Kidney glomerular epithelial cell (primary cell): ENCODE results near the gene SLC17A1.

Experiments
- DNase-seq: peaks from one replicate; lab custom pipeline; 2025; lab: John Stamatoyannopoulos, UW

SLC17A1 gene

GRCh38 chr6:25832670-25833069, 818 bp upstream of the SLC17A1 start:
- no peak for DNase-seq

GRCh38 chr6:25832307-25832662, 433 bp upstream of the SLC17A1 start:
- no peak for DNase-seq

GRCh38 chr6:25830458-25830857, 1.4 kb downstream of the SLC17A1 start:
- no peak for DNase-seq

- no peak for DNase-seq
Observed at GRCh38 chr6:25829375-25829774, 2.5 kb downstream of the SLC17A1 start.

- no peak for DNase-seq
Observed at GRCh38 chr6:25821341-25821740, 10.5 kb downstream of the SLC17A1 start.

- DNase-seq, result no peak
Observed at GRCh38 chr6:25816252-25816651, 15.6 kb downstream of the SLC17A1 start.

GRCh38 chr6:25815194-25815593, 16.7 kb downstream of the SLC17A1 start:
- no peak for DNase-seq

GRCh38 chr6:25804804-25805203, 27.0 kb downstream of the SLC17A1 start:
- DNase-seq, result no peak

- DNase-seq, result no peak
Observed at GRCh38 chr6:25801436-25801835, 30.4 kb downstream of the SLC17A1 start.

- DNase-seq, result no peak
Observed at GRCh38 chr6:25794784-25795183, 37.1 kb downstream of the SLC17A1 start.

GRCh38 chr6:25793970-25794369, 37.9 kb downstream of the SLC17A1 start:
- DNase-seq, result no peak

GRCh38 chr6:25792016-25792415, 39.8 kb downstream of the SLC17A1 start:
- DNase-seq, result no peak

GRCh38 chr6:25789475-25789874, 42.4 kb downstream of the SLC17A1 start:
- DNase-seq, result no peak

- peak; percentile 33 for DNase-seq
Observed at GRCh38 chr6:25788305-25788922, 43.4 kb downstream of the SLC17A1 start.

GRCh38 chr6:25787428-25787827, 44.4 kb downstream of the SLC17A1 start:
- DNase-seq, result no peak

GRCh38 chr6:25781134-25781533, 50.7 kb downstream of the SLC17A1 start:
- no peak for DNase-seq

- DNase-seq, result no peak
Observed at GRCh38 chr6:25777856-25778649, 53.8 kb downstream of the SLC17A1 start.

GRCh38 chr6:25777031-25777430, 54.8 kb downstream of the SLC17A1 start:
- DNase-seq, result no peak

GRCh38 chr6:25774120-25774715, 57.6 kb downstream of the SLC17A1 start:
- no peak for DNase-seq

GRCh38 chr6:25769983-25770382, 61.9 kb downstream of the SLC17A1 start:
- peak; percentile 63 for DNase-seq

- DNase-seq, result no peak
Observed at GRCh38 chr6:25768566-25768965, 63.3 kb downstream of the SLC17A1 start.

- no peak for DNase-seq
Observed at GRCh38 chr6:25764611-25765010, 67.2 kb downstream of the SLC17A1 start.

- no peak for DNase-seq
Observed at GRCh38 chr6:25757936-25758642, 73.8 kb downstream of the SLC17A1 start.
